NCI-H2196 (cell line): ENCODE results near the gene GPR65.

Experiments
- DNase-seq: peaks from one replicate; lab custom pipeline; 2025; ENCODE audit not compliant: unreplicated experiment; lab: John Stamatoyannopoulos, UW

The GPR65 gene

DNA sequence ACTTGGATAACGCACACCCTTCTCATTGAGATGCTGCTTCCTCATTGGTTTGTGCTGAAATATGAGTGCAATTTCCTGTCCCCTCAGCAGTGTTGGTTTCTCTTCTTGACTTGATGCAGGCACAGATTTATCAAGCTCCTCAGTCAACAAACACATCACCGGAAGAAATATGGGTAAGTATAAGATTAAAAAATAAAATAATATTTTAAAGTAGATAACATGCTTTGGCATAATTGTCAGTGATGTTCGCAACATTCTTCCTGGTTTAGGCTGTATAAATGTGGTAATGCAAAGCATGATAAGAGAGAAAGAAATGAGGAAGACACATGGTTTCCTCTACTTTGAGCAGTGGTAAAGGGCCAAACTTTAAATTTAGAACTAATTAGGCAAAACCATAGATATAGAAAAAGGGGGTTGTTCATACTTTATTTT lies at the start of gene GPR65:
Gene GPR65, plus strand, starts transcription at position 86 of the 432 bp plus-strand sequence. CDS start 5,713 bp downstream, outside the sequence.
- no peak for DNase-seq

- no peak for DNase-seq
These were observed 49.4 kb upstream of the GPR65 start for GRCh38 chr14:87955501-87955900.

DNA sequence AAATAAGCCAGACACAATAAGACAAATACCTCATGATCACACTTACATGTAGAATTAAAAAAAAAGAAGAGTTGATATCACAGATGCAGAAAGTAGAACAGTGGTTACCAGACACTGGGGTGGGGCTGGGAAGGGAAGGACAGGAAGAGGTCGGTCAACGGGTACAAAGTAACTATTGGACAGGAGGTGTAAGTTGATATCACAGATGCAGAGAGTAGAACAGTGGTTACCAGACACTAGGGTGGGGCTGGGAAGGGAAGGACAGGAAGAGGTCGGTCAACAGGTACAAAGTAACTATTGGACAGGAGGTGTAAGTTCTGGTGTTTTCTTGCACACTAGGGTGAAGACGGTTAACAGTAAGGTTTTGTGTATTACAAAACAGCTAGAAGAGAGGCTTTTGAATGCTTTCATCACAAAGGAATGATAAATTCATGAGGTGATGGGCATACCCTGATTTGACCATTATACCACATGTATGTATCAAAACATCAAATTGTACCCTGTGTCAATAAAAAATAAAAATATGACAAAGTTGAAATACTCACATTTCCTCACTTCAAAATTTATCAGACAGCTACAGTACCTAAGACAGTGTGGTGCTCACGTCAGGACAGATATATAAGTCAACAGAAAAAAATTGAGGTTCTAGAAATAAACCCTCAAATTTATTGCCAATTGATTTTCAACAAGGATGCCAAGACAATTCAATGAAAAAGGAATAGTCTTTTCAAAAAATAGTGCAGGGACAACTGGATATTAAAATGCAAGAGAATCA lies 44.7 kb upstream of the GPR65 start:
- no peak for DNase-seq

DNA sequence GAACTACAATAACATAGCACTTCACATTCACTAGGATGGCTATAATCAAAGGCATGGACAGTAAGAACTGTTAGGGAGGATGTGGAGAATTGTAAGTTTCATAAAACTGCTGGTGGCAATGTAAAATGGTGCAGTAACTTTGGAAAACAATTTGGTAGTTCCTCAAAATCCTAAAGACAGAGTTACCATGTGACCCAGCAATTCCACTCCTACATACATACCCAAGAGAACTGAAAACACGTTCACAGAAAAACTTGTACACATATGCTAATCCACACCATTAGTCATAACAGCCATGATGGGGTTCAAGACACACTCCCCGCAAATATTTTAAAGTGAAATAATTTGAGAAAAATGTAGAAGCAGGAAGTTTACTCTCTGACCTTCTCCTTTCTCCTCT lies 43.7 kb upstream of the GPR65 start:
- no peak for DNase-seq

- no peak for DNase-seq
These were observed 38.1 kb upstream of the GPR65 start for GRCh38 chr14:87966816-87967215.

GRCh38 chr14:87967496-87967895 lies 37.4 kb upstream of the GPR65 start:
- no peak for DNase-seq

- DNase-seq, result no peak
These were observed 33.9 kb upstream of the GPR65 start for GRCh38 chr14:87971010-87971409.

DNA sequence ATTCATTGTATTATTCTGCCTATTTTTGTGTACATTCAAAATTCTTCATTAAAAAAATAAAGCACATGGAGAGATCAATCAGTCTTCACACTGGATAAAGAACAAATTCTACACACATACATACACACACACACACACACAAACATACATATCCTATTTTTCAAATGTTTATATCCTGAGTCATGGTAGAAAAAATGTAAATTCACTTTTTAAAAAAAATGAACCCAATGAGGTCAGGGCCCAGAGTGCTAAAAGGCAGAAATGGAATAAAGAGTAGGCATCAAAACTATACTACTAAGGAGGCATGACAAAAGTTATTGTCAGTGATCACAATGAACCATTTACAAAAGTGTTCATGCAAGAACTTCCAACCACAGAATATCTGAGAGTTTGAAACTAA lies 29.3 kb upstream of the GPR65 start:
- no peak for DNase-seq

DNA sequence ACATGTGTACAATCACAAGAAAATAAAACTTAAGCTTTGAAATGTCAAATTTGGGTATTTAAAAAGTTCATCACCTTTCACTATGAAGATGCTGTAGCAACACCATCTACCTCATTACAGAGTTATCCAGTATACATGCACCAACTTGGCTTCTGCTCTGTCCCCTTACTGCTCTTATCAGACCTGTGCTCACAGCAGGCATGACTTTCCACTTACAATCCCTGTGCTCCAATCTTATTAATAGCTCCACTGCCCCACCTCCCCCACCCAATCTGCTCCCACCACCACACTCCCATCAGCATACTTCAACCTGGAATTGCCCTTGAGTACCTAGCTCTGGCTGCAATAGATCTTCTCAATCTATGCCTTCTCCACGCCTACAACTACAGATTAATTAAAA lies 25.2 kb upstream of the GPR65 start:
- DNase-seq, result no peak

DNA sequence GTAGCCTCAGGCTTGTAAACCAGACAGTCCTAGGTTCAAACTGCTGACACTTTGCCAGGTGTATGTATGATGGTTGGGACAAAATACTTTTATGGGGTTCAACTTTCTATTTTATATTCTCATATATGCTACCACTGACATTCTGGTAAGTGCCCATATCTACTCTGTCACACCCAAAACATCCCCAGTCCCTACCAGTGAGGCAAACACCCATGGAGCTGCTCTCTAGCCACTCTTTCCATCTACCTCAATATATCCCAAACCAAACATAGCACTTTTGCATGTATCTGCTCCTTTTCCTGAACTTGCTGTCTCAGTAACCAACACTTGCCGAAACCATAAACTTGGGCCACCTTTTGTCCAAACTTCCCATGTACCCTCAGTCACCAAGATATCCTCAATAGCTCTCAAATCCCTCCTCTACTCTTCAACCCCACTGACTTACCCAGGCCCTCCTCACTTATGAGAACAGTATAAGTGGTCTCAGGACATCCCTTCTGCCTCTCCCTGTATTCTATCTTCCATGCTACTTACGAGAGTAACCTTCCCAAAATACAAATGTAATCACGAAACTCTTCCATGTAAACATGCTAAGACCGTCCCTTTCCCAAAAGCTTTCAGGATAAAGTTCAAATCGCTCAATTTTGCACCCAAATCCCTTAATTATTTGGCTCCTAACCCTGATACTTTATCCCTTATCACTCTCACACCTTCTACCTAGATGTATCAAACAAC lies 15.5 kb upstream of the GPR65 start:
- no peak for DNase-seq

DNA sequence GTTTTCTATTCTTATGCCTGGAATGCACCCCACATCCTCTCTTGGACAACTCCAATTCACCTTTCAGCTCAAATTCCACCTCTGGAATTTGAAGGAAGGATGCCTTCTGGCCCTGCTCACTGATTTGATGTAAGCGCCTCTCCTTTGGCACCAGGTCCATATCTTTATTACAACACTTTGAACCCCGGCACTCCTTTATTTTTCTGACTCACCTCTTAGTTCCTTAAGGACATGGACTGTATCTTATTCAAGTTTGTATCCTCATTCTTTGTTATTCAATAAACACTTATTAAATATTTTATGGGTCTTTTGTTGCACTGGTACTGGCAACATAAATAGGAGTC lies 15.0 kb upstream of the GPR65 start:
- no peak for DNase-seq

GRCh38 chr14:87990682-87991081 lies 14.3 kb upstream of the GPR65 start:
- no peak for DNase-seq

DNA sequence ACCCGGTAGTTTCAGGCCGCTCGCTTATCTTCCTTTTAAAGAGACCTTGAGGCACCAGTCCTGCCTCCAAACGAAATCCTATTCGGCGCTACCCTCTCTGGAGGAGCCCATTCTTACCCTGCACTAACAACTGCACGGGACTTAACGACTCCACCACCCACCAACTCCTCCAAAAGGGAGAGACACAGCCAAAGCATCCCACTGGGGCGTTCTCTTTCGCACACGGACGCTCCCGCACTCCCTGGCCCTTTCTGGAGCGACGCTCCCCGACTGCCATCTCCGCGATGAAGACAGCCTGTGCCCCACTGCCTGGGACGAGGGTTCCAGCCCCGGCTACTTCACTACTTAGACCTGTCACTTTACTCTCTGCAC lies 12.6 kb upstream of the GPR65 start:
- no peak for DNase-seq

GRCh38 chr14:87992718-87993628 lies 12.0 kb upstream of the GPR65 start, which contains the start of gene GALC:
Gene GALC, minus strand, starts transcription at chr14:87993182. Its CDS starts 18 bp downstream, at chr14:87993164.
- no peak for DNase-seq

DNA sequence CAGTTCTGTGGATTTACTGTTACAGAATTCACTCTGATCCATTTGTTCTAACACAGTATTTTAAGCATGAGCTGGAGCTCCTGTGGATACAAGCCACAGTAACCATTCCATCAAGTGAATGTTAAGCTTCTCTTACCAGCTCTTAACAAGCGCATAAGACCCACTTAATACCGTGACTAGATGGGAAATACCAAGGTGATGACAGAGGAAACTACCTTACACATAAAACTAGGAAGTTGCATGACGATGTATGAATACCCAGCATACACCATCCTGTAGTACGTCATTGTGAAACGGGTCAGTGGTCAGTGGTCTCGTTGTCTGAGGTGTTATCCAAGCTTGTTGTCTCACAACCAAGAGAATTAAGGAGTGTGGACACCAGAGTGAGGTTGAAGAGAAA lies 10.0 kb upstream of the GPR65 start:
- no peak for DNase-seq

DNA sequence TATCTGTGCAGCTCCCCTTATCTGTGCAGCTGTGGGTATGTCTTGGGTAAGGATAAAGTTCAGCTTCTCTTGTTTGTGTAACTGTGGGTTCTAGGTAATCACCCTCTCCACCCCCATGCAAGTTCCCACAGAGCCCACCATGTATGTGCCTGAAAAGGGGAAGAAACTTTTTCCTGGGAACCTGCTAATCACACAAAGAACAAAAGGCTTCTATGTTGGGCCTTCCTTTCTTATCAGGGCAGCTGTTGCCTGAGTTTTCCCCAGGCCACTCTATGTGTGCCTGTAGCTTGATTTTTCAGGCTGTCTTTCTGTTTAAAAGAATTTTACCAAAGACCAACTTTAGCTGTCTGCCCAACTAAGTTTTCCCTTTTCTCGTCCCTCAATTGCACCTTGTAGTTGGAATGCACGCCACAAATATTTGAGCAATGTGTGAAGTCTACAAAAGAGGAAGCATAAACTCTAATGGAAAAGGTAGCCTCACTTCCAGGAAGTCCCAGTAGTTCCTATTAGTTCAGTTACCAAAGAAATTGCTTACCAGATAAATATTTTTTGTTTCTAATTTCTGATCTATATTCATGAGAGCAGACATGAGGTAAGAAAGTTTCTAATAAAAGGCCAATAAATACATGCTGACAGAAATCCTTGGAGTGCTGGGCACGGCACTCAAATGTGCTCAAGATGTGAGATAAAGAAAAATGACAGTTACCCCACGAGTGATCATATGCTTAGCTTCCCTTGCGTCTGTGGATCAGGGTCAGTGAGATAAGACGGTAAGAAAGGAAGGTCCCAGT lies 9.2 kb upstream of the GPR65 start:
- DNase-seq, result no peak

DNA sequence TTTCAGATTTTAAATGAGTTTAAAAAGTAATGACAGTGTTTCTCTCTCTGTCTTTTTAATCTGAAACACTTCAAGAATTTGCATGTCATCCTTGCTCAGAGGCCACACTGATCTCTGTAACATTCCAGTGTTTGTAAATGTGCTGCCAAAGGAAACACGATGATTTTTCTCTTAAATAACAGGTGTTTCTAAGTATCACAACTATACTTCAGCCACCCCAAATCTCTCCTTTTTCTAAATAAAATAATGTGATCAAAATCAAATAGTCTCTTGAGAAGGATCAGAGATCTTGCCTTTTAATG lies 8.7 kb upstream of the GPR65 start:
- DNase-seq, result no peak

DNA sequence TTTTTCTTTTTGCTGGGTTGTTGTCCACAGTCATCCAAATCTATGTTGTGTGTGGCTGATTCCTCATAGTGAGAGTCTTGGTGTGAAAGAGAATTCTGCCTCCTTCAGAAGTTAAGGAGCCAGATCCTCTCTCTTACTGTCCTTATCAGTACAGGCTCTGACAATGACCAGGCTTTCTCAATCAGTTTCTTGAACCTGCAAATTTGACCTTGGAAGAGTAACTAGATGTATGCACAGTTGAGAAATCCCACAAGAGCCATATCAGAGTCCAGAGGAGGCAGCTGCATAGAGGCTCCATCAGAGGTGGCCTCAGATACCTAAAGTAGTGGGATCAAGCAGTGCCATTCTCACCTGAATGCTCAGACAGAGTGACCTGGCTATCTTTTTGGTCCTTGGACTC lies 6.5 kb upstream of the GPR65 start:
- DNase-seq, result no peak

GRCh38 chr14:87999277-87999676 lies 5.7 kb upstream of the GPR65 start:
- no peak for DNase-seq

DNA sequence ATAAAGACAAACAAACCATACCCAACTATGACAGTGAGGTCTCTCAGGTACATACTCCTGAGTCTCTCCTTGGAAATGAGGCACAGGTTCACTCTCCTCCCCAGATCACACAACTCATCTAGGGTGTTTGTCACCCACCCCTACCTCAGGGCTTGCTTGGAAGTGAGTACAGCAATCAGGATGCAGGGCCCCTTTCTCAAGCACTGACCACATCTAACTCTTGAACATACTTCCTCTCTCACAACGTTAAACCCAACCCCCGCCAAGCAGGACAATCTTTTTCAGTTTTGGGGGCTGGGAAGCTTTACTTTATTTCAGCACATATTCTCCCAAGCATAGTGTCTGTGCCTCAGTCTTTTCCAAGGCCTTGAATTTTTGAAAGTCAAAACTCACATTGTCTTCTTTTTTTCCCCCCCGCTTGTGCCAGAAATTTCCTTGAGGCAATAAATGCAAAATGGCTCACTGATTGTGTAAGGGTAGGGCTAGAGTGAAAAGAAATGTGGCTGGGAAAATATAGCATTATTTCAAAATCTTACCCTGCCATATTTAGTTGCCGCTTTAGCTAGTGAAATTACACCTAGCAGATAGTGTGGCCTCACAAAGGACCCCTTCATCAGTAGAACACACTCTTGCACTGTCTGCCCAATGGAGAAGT lies 2.4 kb upstream of the GPR65 start:
- no peak for DNase-seq
